ENCODE results near the gene RACK1. TPM values are rescaled to one million over a fixed set of nuclear protein-coding genes. Genes with fewer than 3 reads are reported as not detected.

The RACK1 gene
- total and polyA plus RNA-seq, 2 donors (not counting 3 experiments of a cell fraction or from before 2014, with no cell fraction given), result 1,910 to 5,629 TPM

GRCh38 chr5:181259974-181260719, 16.4 kb upstream of the RACK1 start:
- H3K4me1 ChIP-seq (ENCODE audit: control insufficient read depth, extremely low read depth, insufficient read depth, low read length), result peaks cover 23% of the 10 kb centered on the region
- no peaks in the 10 kb centered on the region for H3K9me1 ChIP-seq (replicated peaks; ENCODE audit: control insufficient read depth, extremely low read depth, insufficient read depth, low read length)
- H2AFZ ChIP-seq (ENCODE audit: low read depth, low read length), result peak overlapping the region; percentile 47
- H3K27ac ChIP-seq (ENCODE audit: insufficient read depth, low read depth, low read length), result peak overlapping the region; percentile 95
- peak; percentile 17 for DNase-seq (ENCODE audit: low read depth, low spot score)
- dilution Hi-C loops (cut with MboI; ENCODE audit: extremely low pct_ligation_motif_present, low sequenced_read_pairs), result no loop called here
- ChIA-PET POLR2A (interaction anchor here (0.7 to 0.8 kb wide), 3 partner anchors 16 to 1150 kb away, joined by 3 to 4 read pairs (median 3); partner anchors contain the start of gene RACK1), CTCF (interaction anchor here (1.5 to 3.2 kb wide), 4 partner anchors 11 to 76 kb away, joined by 3 to 16 read pairs (median 5); no protein-coding TSS in a partner anchor)
- intact Hi-C loops (cut with micrococcal nuclease), result loop anchor here (5.0 kb wide), 1 partner anchor 458 kb away; the partner anchor contains the start of gene MGAT1
- H3K27me3 ChIP-seq (ENCODE audit: control insufficient read depth in 2 of 2, insufficient read depth in 2 of 2, low read length in 2 of 2), result no peaks in the 10 kb centered on the region
- peak overlapping the region; percentile 98 for H3K9ac ChIP-seq (replicated peaks; ENCODE audit: extremely low read depth, insufficient read depth, low read length)
- H4K20me1 ChIP-seq (replicated peaks; ENCODE audit: control insufficient read depth, extremely low read depth, insufficient read depth, low read length), result peaks cover 2% of the 10 kb centered on the region
- H3K4me2 ChIP-seq (ENCODE audit: insufficient read depth, low read length), result peak overlapping the region; percentile 52
- no peaks in the 10 kb centered on the region for H3K9me3 ChIP-seq (replicated peaks; ENCODE audit: control insufficient read depth, insufficient read depth, low read length)
- H3K36me3 ChIP-seq (ENCODE audit: control insufficient read depth in 2 of 2, extremely low read depth in 1 of 2, insufficient read depth in 2 of 2, low read length in 2 of 2), result peaks cover 4 to 5% of the 10 kb centered on the region in 2 experiments
- TF ChIP-seq MAX (IDR thresholded peaks at IDR 0.05; ENCODE audit: insufficient read depth, insufficient read length) (no peak), JUN (IDR thresholded peaks at IDR 0.05; ENCODE audit: borderline replicate concordance, insufficient read depth, insufficient read length, low read depth) (no peak), MYC (IDR thresholded peaks at IDR 0.05; ENCODE audit: low read depth, low read length) (no peak), GATA2 (IDR thresholded peaks at IDR 0.05; ENCODE audit: insufficient read depth, insufficient read length, low read depth, low read length) (no peak), FOS (IDR thresholded peaks at IDR 0.05; ENCODE audit: borderline replicate concordance, insufficient read depth, low read length) (no peak), EZH2 (IDR thresholded peaks at IDR 0.05; ENCODE audit: borderline replicate concordance, low read depth, low read length, severe bottlenecking) (no peak), CTCF (IDR thresholded peaks at IDR 0.05; ENCODE audit: extremely low read depth in 1 of 2, insufficient read depth in 1 of 2, low read depth in 1 of 2, low read length in 2 of 2) (no peak), POLR2A (IDR thresholded peaks at IDR 0.05; ENCODE audit: low read depth, low read length) (no peak), POLR2AphosphoS5 (IDR thresholded peaks at IDR 0.05; ENCODE audit: insufficient read depth, low read depth, low read length) (no peak)
- peaks cover 61% of the 10 kb centered on the region for H3K79me2 ChIP-seq (ENCODE audit: control insufficient read depth, insufficient read depth, low read length)
- peak; percentile 26 for FAIRE-seq
- peak overlapping the region; percentile 23 to 83 (median 59) for H3K4me3 ChIP-seq (replicated peaks in 1 of 3; ENCODE audit: insufficient read depth in 1 of 3, low read depth in 1 of 3, low read length in 3 of 3)
- BruUV-seq (replicated peaks), result no TSS peak

All from endothelial cell of umbilical vein (primary cell).